Transverse colon (tissue), 4 donors: ENCODE results near the gene TMEM95.

ENCODE experiments used
- POLR2AphosphoS5 ChIP-seq, 3 donors: sonication (generic); formaldehyde crosslinking; IDR thresholded peaks; one replicate each; pipeline ENCODE4 v1.6.1; 2016; ENCODE audit warnings: antibody characterized with exemption in 3 of 3
- TF ChIP-seq, protein P1 (sequence below), 5 experiments: fragments of 200-600 bp in 3 of 5; fragments of 450-650 bp in 2 of 5; sonication (generic) in 3 of 5; IDR thresholded peaks; 1 replicate in 2 of 5; 2 replicates in 3 of 5; pipeline ENCODE4 v1.5.1; 2016 to 2017; ENCODE audit warnings: antibody characterized with exemption in 5 of 5, inconsistent platforms in 3 of 5, mild to moderate bottlenecking in 2 of 5, moderate library complexity in 1 of 5

DNA sequence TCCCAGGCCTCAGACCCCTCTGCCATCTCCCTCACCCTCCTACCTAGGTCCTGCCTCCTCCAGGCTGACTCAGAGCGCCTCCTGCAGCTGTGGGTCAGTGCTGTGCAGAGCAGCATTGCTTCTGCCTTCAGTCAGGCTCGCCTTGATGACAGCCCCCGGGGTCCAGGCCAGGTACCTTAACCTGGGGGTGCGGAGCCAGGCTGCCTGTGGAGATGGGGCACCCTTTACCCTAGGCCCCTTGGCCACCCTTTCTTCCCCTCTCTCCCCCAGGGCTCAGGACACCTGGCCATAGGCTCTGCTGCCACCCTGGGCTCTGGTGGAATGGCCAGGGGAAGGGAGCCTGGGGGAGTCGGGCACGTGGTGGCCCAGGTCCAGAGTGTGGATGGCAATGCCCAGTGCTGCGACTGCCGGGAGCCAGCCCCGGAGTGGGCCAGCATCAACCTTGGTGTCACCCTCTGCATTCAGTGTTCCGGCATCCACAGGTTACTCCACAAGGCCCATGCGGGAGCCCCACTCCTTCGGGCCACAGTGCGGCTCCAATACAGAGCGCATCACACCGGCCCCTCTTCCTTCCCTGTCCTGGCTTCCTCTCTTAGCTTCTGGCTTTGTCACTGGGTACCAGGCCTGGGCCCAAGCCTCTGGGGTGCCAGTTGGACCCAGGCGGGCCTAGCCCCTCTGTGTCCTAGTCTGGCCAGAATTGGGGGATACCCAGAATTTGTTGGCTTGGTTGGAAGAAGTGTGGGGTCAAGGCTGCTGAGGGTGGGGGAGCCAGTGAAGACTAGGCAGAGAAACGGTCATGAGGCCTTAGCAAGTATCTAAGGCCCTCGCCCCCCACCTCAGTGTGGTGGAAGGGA is 8.0 kb upstream of the TMEM95 start:
- TF ChIP-seq, protein P1, sequence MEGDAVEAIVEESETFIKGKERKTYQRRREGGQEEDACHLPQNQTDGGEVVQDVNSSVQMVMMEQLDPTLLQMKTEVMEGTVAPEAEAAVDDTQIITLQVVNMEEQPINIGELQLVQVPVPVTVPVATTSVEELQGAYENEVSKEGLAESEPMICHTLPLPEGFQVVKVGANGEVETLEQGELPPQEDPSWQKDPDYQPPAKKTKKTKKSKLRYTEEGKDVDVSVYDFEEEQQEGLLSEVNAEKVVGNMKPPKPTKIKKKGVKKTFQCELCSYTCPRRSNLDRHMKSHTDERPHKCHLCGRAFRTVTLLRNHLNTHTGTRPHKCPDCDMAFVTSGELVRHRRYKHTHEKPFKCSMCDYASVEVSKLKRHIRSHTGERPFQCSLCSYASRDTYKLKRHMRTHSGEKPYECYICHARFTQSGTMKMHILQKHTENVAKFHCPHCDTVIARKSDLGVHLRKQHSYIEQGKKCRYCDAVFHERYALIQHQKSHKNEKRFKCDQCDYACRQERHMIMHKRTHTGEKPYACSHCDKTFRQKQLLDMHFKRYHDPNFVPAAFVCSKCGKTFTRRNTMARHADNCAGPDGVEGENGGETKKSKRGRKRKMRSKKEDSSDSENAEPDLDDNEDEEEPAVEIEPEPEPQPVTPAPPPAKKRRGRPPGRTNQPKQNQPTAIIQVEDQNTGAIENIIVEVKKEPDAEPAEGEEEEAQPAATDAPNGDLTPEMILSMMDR (IDR thresholded peaks at IDR 0.05), result no peak
- TF ChIP-seq POLR2AphosphoS5 (IDR thresholded peaks at IDR 0.05), result no peak
